ENCODE data around the gene SCGB3A1.

The SCGB3A1 gene

DNA sequence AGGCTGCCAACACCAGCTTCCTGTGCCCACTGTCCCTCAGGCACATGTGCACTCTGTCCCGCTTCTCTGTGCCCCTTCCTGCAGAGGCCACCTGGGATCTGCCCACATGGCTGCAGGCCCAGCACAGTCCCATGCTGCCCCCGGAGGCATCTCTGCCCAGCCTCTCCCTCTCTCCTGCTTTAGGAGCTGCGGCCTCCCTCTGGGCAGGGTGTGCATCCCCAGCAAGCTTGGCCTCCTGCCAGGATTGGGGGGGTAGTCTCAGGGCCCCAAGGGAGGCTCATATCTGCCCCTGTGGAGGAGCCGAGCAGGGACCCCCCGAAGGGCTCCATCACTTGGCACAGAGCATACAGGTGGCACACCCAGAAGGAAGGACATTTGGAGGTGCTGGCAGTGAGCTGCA lies 33.3 kb upstream of the SCGB3A1 start:
- TF ChIP-seq CTCF (IDR thresholded peaks at IDR 0.05; ENCODE audit: extremely low read depth, missing control alignments): no peak
- no peak for DNase-seq (ENCODE audit: low spot score)

DNA sequence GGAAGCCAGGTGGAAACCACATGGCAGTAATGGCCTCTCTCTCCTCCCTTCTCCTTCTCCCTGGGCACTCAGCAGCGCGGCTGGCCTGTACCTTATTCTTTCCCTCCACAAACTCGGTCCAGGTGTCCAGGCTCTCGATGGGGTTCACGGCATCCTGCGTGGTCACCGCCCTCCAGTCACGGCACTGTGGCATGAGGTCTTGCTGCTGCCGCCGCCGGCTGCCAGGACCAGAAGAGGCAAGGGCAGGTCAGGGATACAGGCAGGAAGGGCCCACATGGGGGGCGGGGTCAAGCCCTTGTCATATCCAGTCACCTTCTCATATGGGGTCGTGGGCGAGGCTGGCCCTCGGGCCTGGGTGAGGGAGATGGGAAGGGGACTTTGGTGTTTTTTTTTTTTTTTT lies 32.5 kb upstream of the SCGB3A1 start:
- no peak for TF ChIP-seq CTCF (IDR thresholded peaks at IDR 0.05; ENCODE audit: extremely low read depth, missing control alignments)
- DNase-seq (ENCODE audit: low spot score): no peak

- TF ChIP-seq CTCF (IDR thresholded peaks at IDR 0.05; ENCODE audit: extremely low read depth, missing control alignments): no peak
- DNase-seq (ENCODE audit: low spot score): no peak
Measured at GRCh38 chr5:180623411-180623834, 32.1 kb upstream of the SCGB3A1 start.

GRCh38 chr5:180622910-180623309 lies 31.6 kb upstream of the SCGB3A1 start:
- TF ChIP-seq CTCF (IDR thresholded peaks at IDR 0.05; ENCODE audit: extremely low read depth, missing control alignments): no peak

GRCh38 chr5:180621311-180621710 lies 30.0 kb upstream of the SCGB3A1 start:
- DNase-seq (ENCODE audit: low spot score): no peak
- no peak for TF ChIP-seq CTCF (IDR thresholded peaks at IDR 0.05; ENCODE audit: extremely low read depth, missing control alignments)

More at GRCh38 chr5:180622910-180623309, 31.6 kb upstream of the SCGB3A1 start:
- DNase-seq (ENCODE audit: low spot score): no peak

DNA sequence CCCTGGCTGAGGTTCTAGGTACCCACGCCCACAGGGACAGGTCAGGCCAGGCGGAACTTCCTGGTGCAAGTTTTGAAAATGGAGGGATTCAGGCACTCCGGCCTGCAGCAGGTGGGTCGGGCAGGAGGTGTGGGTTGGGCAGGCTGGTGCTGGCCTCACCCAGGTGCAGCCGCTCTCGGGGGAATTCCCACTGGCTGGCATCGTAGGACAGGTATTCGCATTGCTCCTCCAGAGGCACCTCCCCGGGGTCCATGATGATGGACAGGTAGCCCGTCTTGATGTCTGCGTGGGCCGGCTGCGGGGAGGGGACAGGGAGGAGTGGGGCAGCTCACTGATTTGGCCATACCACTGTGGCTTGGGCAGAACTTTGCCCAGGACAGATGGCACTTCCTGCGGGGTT lies 28.7 kb upstream of the SCGB3A1 start:
- no peak for DNase-seq (ENCODE audit: low spot score)
- TF ChIP-seq CTCF (IDR thresholded peaks at IDR 0.05; ENCODE audit: extremely low read depth, missing control alignments): no peak

DNA sequence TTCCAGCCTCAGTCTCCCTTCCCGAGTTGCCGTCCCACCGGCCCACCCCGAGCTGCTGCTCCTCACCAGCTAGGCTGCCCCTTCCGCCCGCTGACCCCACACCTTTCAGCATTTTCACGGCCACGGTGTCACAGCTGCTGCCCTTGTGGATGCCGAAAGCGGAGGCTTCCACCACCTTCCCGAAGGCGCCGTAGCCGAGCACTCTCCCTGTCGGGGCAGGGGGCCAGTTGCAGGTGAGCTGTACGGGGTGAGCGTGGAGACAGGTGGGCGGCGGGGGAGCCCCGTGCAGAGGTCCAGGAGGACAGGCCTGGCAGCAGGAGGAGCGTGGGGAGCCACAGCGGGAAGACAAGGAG lies 28.2 kb upstream of the SCGB3A1 start:
- DNase-seq (ENCODE audit: low spot score): no peak
- TF ChIP-seq CTCF (IDR thresholded peaks at IDR 0.05; ENCODE audit: extremely low read depth, missing control alignments): no peak
